Measurements from ENCODE around the gene OLFM4. TPM values are rescaled to one million over a fixed set of nuclear protein-coding genes. Genes with fewer than 3 reads are reported as not detected.

OLFM4 gene
- total RNA-seq, 1 donor from 2014 or later = not detected

GRCh38 chr13:53020764-53021335 is 7.8 kb upstream of the OLFM4 start:
- intact Hi-C loops (cut with micrococcal nuclease) = no loop called here
- Mint-ChIP-seq H3K27ac (no peak overlapping the region), H3K27me3 (ENCODE audit: insufficient read depth) (no peaks in the 10 kb centered on the region), H3K9me3 (no peaks in the 10 kb centered on the region), H3K36me3 (ENCODE audit: low read depth) (no peaks in the 10 kb centered on the region), H3K4me1 (ENCODE audit: low read depth) (no peaks in the 10 kb centered on the region), H3K4me3 (no peak overlapping the region)
- no peak for DNase-seq (ENCODE audit: low spot score)

- DNase-seq (ENCODE audit: low spot score) = no peak
- Mint-ChIP-seq H3K27ac (no peak overlapping the region), H3K9me3 (no peaks in the 10 kb centered on the region), H3K4me3 (no peak overlapping the region), H3K36me3 (ENCODE audit: low read depth) (no peaks in the 10 kb centered on the region), H3K4me1 (ENCODE audit: low read depth) (no peaks in the 10 kb centered on the region), H3K27me3 (ENCODE audit: insufficient read depth) (no peaks in the 10 kb centered on the region)
- intact Hi-C loops (cut with micrococcal nuclease) = no loop called here
These were observed 5.4 kb upstream of the OLFM4 start for GRCh38 chr13:53023246-53023645.

GRCh38 chr13:53028063-53028462 is 550 bp upstream of the OLFM4 start:
- Mint-ChIP-seq H3K9me3 (no peaks in the 10 kb centered on the region), H3K4me3 (no peak overlapping the region), H3K4me1 (ENCODE audit: low read depth) (no peaks in the 10 kb centered on the region), H3K27ac (no peak overlapping the region), H3K27me3 (ENCODE audit: insufficient read depth) (no peaks in the 10 kb centered on the region), H3K36me3 (ENCODE audit: low read depth) (no peaks in the 10 kb centered on the region)
- intact Hi-C loops (cut with micrococcal nuclease) = no loop called here
- DNase-seq (ENCODE audit: low spot score) = no peak

- no peaks in the 10 kb centered on the region for H3K36me3 Mint-ChIP-seq (ENCODE audit: low read depth)
These were observed 4.2 kb downstream of the OLFM4 start for GRCh38 chr13:53032849-53033248.

GRCh38 chr13:53038993-53039392 is 10.4 kb downstream of the OLFM4 start:
- intact Hi-C loops (cut with micrococcal nuclease) = no loop called here
- Mint-ChIP-seq H3K27me3 (ENCODE audit: insufficient read depth) (no peaks in the 10 kb centered on the region), H3K27ac (no peak overlapping the region), H3K9me3 (no peaks in the 10 kb centered on the region), H3K36me3 (ENCODE audit: low read depth) (no peaks in the 10 kb centered on the region), H3K4me3 (no peak overlapping the region), H3K4me1 (ENCODE audit: low read depth) (no peaks in the 10 kb centered on the region)
- no peak for DNase-seq (ENCODE audit: low spot score)

More at GRCh38 chr13:53032849-53033248, 4.2 kb downstream of the OLFM4 start:
- intact Hi-C loops (cut with micrococcal nuclease) = no loop called here
- no peak for DNase-seq (ENCODE audit: low spot score)
- Mint-ChIP-seq H3K4me1 (ENCODE audit: low read depth) (no peaks in the 10 kb centered on the region), H3K9me3 (no peaks in the 10 kb centered on the region), H3K27ac (no peak overlapping the region), H3K4me3 (no peak overlapping the region), H3K27me3 (ENCODE audit: insufficient read depth) (no peaks in the 10 kb centered on the region)

- no peaks in the 10 kb centered on the region for H3K9me3 Mint-ChIP-seq
- no peak overlapping the region for H3K27ac Mint-ChIP-seq
- H3K4me3 Mint-ChIP-seq = no peak overlapping the region
- no peak for DNase-seq (ENCODE audit: low spot score)
- H3K36me3 Mint-ChIP-seq (ENCODE audit: low read depth) = no peaks in the 10 kb centered on the region
- H3K4me1 Mint-ChIP-seq (ENCODE audit: low read depth) = no peaks in the 10 kb centered on the region
- H3K27me3 Mint-ChIP-seq (ENCODE audit: insufficient read depth) = no peaks in the 10 kb centered on the region
- intact Hi-C loops (cut with micrococcal nuclease) = no loop called here
These were observed 13.4 kb downstream of the OLFM4 start for GRCh38 chr13:53041968-53042516.

- DNase-seq (ENCODE audit: low spot score) = no peak
- intact Hi-C loops (cut with micrococcal nuclease) = no loop called here
- Mint-ChIP-seq H3K27me3 (ENCODE audit: insufficient read depth) (no peaks in the 10 kb centered on the region), H3K9me3 (no peaks in the 10 kb centered on the region), H3K4me1 (ENCODE audit: low read depth) (no peaks in the 10 kb centered on the region), H3K4me3 (no peak overlapping the region), H3K27ac (no peak overlapping the region), H3K36me3 (ENCODE audit: low read depth) (no peaks in the 10 kb centered on the region)
These were observed 14.3 kb downstream of the OLFM4 start for GRCh38 chr13:53042877-53043276.

GRCh38 chr13:53043398-53043797 is 14.8 kb downstream of the OLFM4 start:
- H3K27me3 Mint-ChIP-seq (ENCODE audit: insufficient read depth) = no peaks in the 10 kb centered on the region
- H3K27ac Mint-ChIP-seq = no peak overlapping the region
- H3K4me3 Mint-ChIP-seq = no peak overlapping the region
- no peaks in the 10 kb centered on the region for H3K9me3 Mint-ChIP-seq
- DNase-seq (ENCODE audit: low spot score) = no peak
- H3K4me1 Mint-ChIP-seq (ENCODE audit: low read depth) = no peaks in the 10 kb centered on the region
- intact Hi-C loops (cut with micrococcal nuclease) = no loop called here
- no peaks in the 10 kb centered on the region for H3K36me3 Mint-ChIP-seq (ENCODE audit: low read depth)

GRCh38 chr13:53045189-53045588 is 16.6 kb downstream of the OLFM4 start:
- intact Hi-C loops (cut with micrococcal nuclease) = no loop called here
- Mint-ChIP-seq H3K36me3 (ENCODE audit: low read depth) (no peaks in the 10 kb centered on the region), H3K4me3 (no peak overlapping the region), H3K4me1 (ENCODE audit: low read depth) (no peaks in the 10 kb centered on the region), H3K27ac (no peak overlapping the region), H3K9me3 (no peaks in the 10 kb centered on the region), H3K27me3 (ENCODE audit: insufficient read depth) (no peaks in the 10 kb centered on the region)
- DNase-seq (ENCODE audit: low spot score) = no peak

- intact Hi-C loops (cut with micrococcal nuclease) = no loop called here
- no peak overlapping the region for H3K27ac Mint-ChIP-seq
- no peaks in the 10 kb centered on the region for H3K27me3 Mint-ChIP-seq (ENCODE audit: insufficient read depth)
These were observed 20.3 kb downstream of the OLFM4 start for GRCh38 chr13:53048880-53049279.

GRCh38 chr13:53050151-53050550 is 21.5 kb downstream of the OLFM4 start:
- Mint-ChIP-seq H3K4me1 (ENCODE audit: low read depth) (no peaks in the 10 kb centered on the region), H3K4me3 (no peak overlapping the region), H3K36me3 (ENCODE audit: low read depth) (no peaks in the 10 kb centered on the region), H3K27me3 (ENCODE audit: insufficient read depth) (no peaks in the 10 kb centered on the region), H3K27ac (no peak overlapping the region), H3K9me3 (no peaks in the 10 kb centered on the region)
- intact Hi-C loops (cut with micrococcal nuclease) = no loop called here
- DNase-seq (ENCODE audit: low spot score) = no peak

More at GRCh38 chr13:53048880-53049279, 20.3 kb downstream of the OLFM4 start:
- Mint-ChIP-seq H3K4me3 (no peak overlapping the region), H3K4me1 (ENCODE audit: low read depth) (no peaks in the 10 kb centered on the region), H3K36me3 (ENCODE audit: low read depth) (no peaks in the 10 kb centered on the region), H3K9me3 (no peaks in the 10 kb centered on the region)
- DNase-seq (ENCODE audit: low spot score) = no peak

GRCh38 chr13:53052675-53053074 is 24.1 kb downstream of the OLFM4 start:
- Mint-ChIP-seq H3K4me3 (no peak overlapping the region), H3K9me3 (no peaks in the 10 kb centered on the region), H3K36me3 (ENCODE audit: low read depth) (no peaks in the 10 kb centered on the region), H3K27me3 (ENCODE audit: insufficient read depth) (no peaks in the 10 kb centered on the region), H3K4me1 (ENCODE audit: low read depth) (no peaks in the 10 kb centered on the region), H3K27ac (no peak overlapping the region)
- no peak for DNase-seq (ENCODE audit: low spot score)
- intact Hi-C loops (cut with micrococcal nuclease) = no loop called here

- Mint-ChIP-seq H3K4me3 (no peak overlapping the region), H3K4me1 (ENCODE audit: low read depth) (no peaks in the 10 kb centered on the region), H3K27me3 (ENCODE audit: insufficient read depth) (no peaks in the 10 kb centered on the region), H3K27ac (no peak overlapping the region), H3K36me3 (ENCODE audit: low read depth) (no peaks in the 10 kb centered on the region), H3K9me3 (no peaks in the 10 kb centered on the region)
- intact Hi-C loops (cut with micrococcal nuclease) = no loop called here
- no peak for DNase-seq (ENCODE audit: low spot score)
These were observed 26.0 kb downstream of the OLFM4 start for GRCh38 chr13:53054569-53054968.

All from activated T-helper 1 cell treated with anti-CD3 and anti-CD28 coated beads, Interleukin-12 subunit alpha, Interleukin-12 subunit beta, Interleukin-2, Interleukin-4 antibody, amounts not matched to agents 30 ng/mL and 10 ng/mL and 1 ng/mL, durations not matched to agents 14 hours and 24 hours and 36 hours (primary cell).